IPS-NIHi7 (cell line): Measurements from ENCODE around the gene GATAD2B.
"Not testable (repeated sequence)": the region's sequence is repeated elsewhere in the genome, so short reads cannot be mapped to it uniquely, and the experiment has no call there.

Experiments
- DNase-seq: peaks from one replicate; pipeline ENCODE4 v3.0.0; 2012; ENCODE audit warnings: mixed read lengths; ENCODE audit errors: extremely low spot score

Gene GATAD2B

GRCh38 chr1:153796786-153797659, 125.7 kb downstream of the GATAD2B start:
- peak; percentile 89 for DNase-seq

GRCh38 chr1:153795934-153796785, 126.6 kb downstream of the GATAD2B start:
- DNase-seq, result no peak

GRCh38 chr1:153795330-153795837, 127.4 kb downstream of the GATAD2B start:
- DNase-seq, result no peak

GRCh38 chr1:153794624-153795329, 128.0 kb downstream of the GATAD2B start:
- DNase-seq, result no peak

- DNase-seq, result no peak
Measured at GRCh38 chr1:153793973-153794615, 128.7 kb downstream of the GATAD2B start.

GRCh38 chr1:153793261-153793972, 129.4 kb downstream of the GATAD2B start:
- DNase-seq, result no peak

- no peak for DNase-seq
Measured at GRCh38 chr1:153792631-153793041, 130.1 kb downstream of the GATAD2B start.

GRCh38 chr1:153791648-153792253, 131.0 kb downstream of the GATAD2B start:
- no peak for DNase-seq

- DNase-seq, result no peak
Measured at GRCh38 chr1:153790966-153791647, 131.7 kb downstream of the GATAD2B start.

- no peak for DNase-seq
Measured at GRCh38 chr1:153790313-153790965, 132.3 kb downstream of the GATAD2B start.

- DNase-seq, result no peak
Measured at GRCh38 chr1:153789478-153790034, 133.2 kb downstream of the GATAD2B start.

- DNase-seq, result no peak
Measured at GRCh38 chr1:153786038-153786790, 136.6 kb downstream of the GATAD2B start.

GRCh38 chr1:153783233-153784190, 139.3 kb downstream of the GATAD2B start:
- peak; percentile 98 for DNase-seq

- not testable (repeated sequence) for DNase-seq
Measured at GRCh38 chr1:153782648-153783047, 140.1 kb downstream of the GATAD2B start.

GRCh38 chr1:153780551-153780950, 142.2 kb downstream of the GATAD2B start:
- DNase-seq, result no peak

GRCh38 chr1:153779781-153780541, 142.8 kb downstream of the GATAD2B start:
- no peak for DNase-seq
